B cell (primary cell): ENCODE measurements around the gene MTRF1. TPM values are rescaled to one million over a fixed set of nuclear protein-coding genes. Genes with fewer than 3 reads are reported as not detected.

ENCODE experiments used
- ATAC-seq: fragments of 200-7000 bp; cut with Tn5 transposase; one replicate; pipeline ENCODE4 v1.10.0; 2021; ENCODE audit warnings: low read depth, mild to moderate bottlenecking, moderate number of reproducible peaks, moderate library complexity
- CTCF ChIA-PET: fragments of 350-600 bp; sonication (Branson Sonifier 250); formaldehyde crosslinking; loops from one replicate; lab custom pipeline; 2021; ENCODE audit warnings: antibody characterized with exemption, inconsistent platforms; lab: Charles Lee
- POLR2A ChIA-PET: fragments of 350-600 bp; sonication (Branson Sonifier 250); formaldehyde crosslinking; loops from one replicate; lab custom pipeline; 2021; ENCODE audit warnings: antibody characterized with exemption; lab: Charles Lee
- DNase-seq: peaks from one replicate; pipeline ENCODE4 v3.0.0; 2013
- H2AFZ ChIP-seq: 2 replicates; pipeline ENCODE4 v1.6.1; 2012; ENCODE audit warnings: mild to moderate bottlenecking, low read depth, low read length; ENCODE audit not compliant: insufficient read depth, poor library complexity, severe bottlenecking
- H3K27ac ChIP-seq, 2 donors: 1 replicate in 1 of 2; 2 replicates in 1 of 2; pipeline ENCODE4 v1.5.1; 2012 to 2013; ENCODE audit warnings: low read length in 2 of 2, mild to moderate bottlenecking in 2 of 2, moderate library complexity in 1 of 2
- H3K27me3 ChIP-seq, 4 experiments: fragments of 200-600 bp in 1 of 4; sonication (generic) in 1 of 4; replicated peaks in 1 of 4; 1 replicate in 2 of 4; 2 replicates in 2 of 4; pipeline versions ENCODE4 v1.6.1 to v1.7.0; 2013 to 2016; ENCODE audit warnings: low read length in 3 of 4, mild to moderate bottlenecking in 2 of 4, mixed read lengths in 1 of 4, moderate library complexity in 1 of 4; ENCODE audit not compliant: insufficient read depth in 4 of 4, control insufficient read depth in 3 of 4; ENCODE audit errors: control extremely low read depth in 1 of 4
- H3K36me3 ChIP-seq, 2 experiments: replicated peaks in 1 of 2; 1 replicate in 1 of 2; 2 replicates in 1 of 2; pipeline versions ENCODE4 v1.6.1 to v1.7.1; 2013; ENCODE audit warnings: low read length in 1 of 2; ENCODE audit not compliant: insufficient read depth in 2 of 2, control insufficient read depth in 1 of 2; ENCODE audit errors: control extremely low read depth in 1 of 2, extremely low read depth in 1 of 2
- H3K4me1 ChIP-seq, 2 donors: fragments of 200-600 bp in 1 of 2; sonication (generic) in 1 of 2; 1 replicate in 1 of 2; 2 replicates in 1 of 2; pipeline versions ENCODE4 v1.5.1 to v1.6.1; 2013 to 2017; ENCODE audit warnings: low read length in 2 of 2; ENCODE audit not compliant: control insufficient read depth in 2 of 2, insufficient read depth in 2 of 2
- H3K4me2 ChIP-seq: replicated peaks from 2 replicates; pipeline ENCODE3; 2012; ENCODE audit warnings: mild to moderate bottlenecking, low read depth, low read length; ENCODE audit not compliant: poor library complexity, severe bottlenecking
- H3K4me3 ChIP-seq, 5 experiments: fragments of 200-600 bp in 1 of 5; sonication (generic) in 1 of 5; 1 replicate in 3 of 5; 2 replicates in 2 of 5; pipeline versions ENCODE4 v1.5.1 to v1.7.0; 2011 to 2016; ENCODE audit warnings: low read length in 4 of 5, mild to moderate bottlenecking in 4 of 5, low read depth in 2 of 5, control low read depth in 1 of 5, moderate library complexity in 1 of 5; ENCODE audit not compliant: insufficient read depth in 1 of 5; ENCODE audit errors: control extremely low read depth in 1 of 5, extremely low read depth in 1 of 5
- H3K79me2 ChIP-seq: fragments of 200-600 bp; sonication (generic); one replicate; pipeline ENCODE4 v1.6.0; 2016; ENCODE audit warnings: low read length; ENCODE audit not compliant: control insufficient read depth, insufficient read depth
- H3K9ac ChIP-seq: fragments of 200-600 bp; sonication (generic); 2 replicates; pipeline ENCODE4 v1.6.1; 2017; ENCODE audit warnings: mild to moderate bottlenecking, low read length, moderate library complexity
- H3K9me3 ChIP-seq, 3 donors: one replicate each; pipeline versions ENCODE4 v1.6.1 to v1.7.1; 2013; ENCODE audit warnings: low read length in 2 of 3; ENCODE audit not compliant: control insufficient read depth in 2 of 3, insufficient read depth in 1 of 3; ENCODE audit errors: control extremely low read depth in 1 of 3
- H4K20me1 ChIP-seq: 2 replicates; pipeline ENCODE4 v1.6.0; 2012; ENCODE audit warnings: mild to moderate bottlenecking, low read length; ENCODE audit not compliant: insufficient read depth, control insufficient read depth, poor library complexity, severe bottlenecking
- H3K27ac Mint-ChIP-seq: one replicate; pipeline ENCODE4 v1.8.0; 2021; ENCODE audit warnings: mixed read lengths
- H3K27me3 Mint-ChIP-seq: one replicate; pipeline ENCODE4 v1.8.0; 2021; ENCODE audit warnings: mixed read lengths
- H3K4me1 Mint-ChIP-seq: one replicate; pipeline ENCODE4 v1.8.0; 2021; ENCODE audit warnings: mixed read lengths
- H3K4me3 Mint-ChIP-seq: one replicate; pipeline ENCODE4 v1.8.0; 2021; ENCODE audit warnings: mixed read lengths
- H3K9me3 Mint-ChIP-seq: one replicate; pipeline ENCODE4 v1.8.0; 2022; ENCODE audit warnings: mixed read lengths; ENCODE audit not compliant: insufficient read depth
- EZH2 ChIP-seq: IDR thresholded peaks from 2 replicates; pipeline ENCODE4 v1.6.1; 2012; ENCODE audit warnings: borderline replicate concordance, low read depth, mild to moderate bottlenecking, moderate library complexity, low read length; ENCODE audit not compliant: insufficient read depth, poor library complexity, severe bottlenecking
- WGBS: methylation state at CpG from one replicate; pipeline ENCODE4 v1.1.5; 2013; ENCODE audit warnings: missing lambda C conversion rate; ENCODE audit not compliant: insufficient coverage; 5-methylcytosine and 5-hydroxymethylcytosine counted together
- intact Hi-C: fragments of 100-400 bp; cut with micrococcal nuclease; formaldehyde crosslinking; loops from one replicate; pipeline ENCODE4 v1.10.0; 2022
- polyA plus RNA-seq: library from polyadenylated mRNA; depleted of rRNA; stranded (reverse); fragments of >200 nt; gene quantifications from 2 replicates; pipeline ENCODE4 v1.2.3, GENCODE V29; 2012
- total RNA-seq, 2 donors: library from RNA; stranded (reverse); fragments of 120-200 nt in 1 of 2; gene quantifications; 1 replicate in 1 of 2; 2 replicates in 1 of 2; pipeline versions ENCODE4 v1.2.3 to v1.2.4, GENCODE V29; 2013 to 2022
- TF ChIP-seq, protein P1 (sequence below): fragments of 200-600 bp; IDR thresholded peaks from one replicate; pipeline ENCODE4 v1.8.0; 2022; ENCODE audit warnings: antibody characterized with exemption, mild to moderate bottlenecking

MTRF1 gene
- total and polyA plus RNA-seq, 2 donors (not counting 1 experiment from before 2014, with no cell fraction given): 24.4 to 36.0 TPM

DNA sequence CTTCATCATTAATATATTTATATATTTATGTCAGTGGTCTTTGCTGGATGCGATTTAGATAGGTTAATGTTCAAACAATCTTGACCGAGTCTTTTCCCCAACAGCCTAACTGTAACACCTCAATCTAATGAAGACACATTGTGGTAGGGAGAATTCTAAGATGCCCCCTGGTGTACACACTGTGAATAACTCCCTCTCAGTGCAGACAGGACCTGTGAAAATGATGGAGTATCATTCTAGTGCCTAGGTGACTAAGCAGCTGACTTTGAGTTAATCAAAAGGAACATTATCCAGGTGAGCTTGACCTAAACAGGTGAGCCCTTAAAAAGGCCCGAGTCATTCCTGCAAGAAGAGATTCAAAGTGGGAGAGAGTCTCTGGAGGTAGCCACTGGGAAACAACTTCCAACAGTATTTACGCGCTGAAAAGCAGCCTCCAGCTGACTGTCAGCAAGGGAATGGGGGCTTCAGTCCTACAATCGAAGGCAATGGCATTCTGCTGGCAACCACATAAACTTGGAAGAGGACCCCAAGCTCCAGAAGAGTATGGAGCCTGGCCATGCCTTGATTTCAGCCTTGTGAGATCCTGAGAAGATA lies 41.0 kb downstream of the MTRF1 start:
- ChIA-PET POLR2A (no interaction called here), CTCF (interaction anchor here (0.6 to 4.1 kb wide), 23 partner anchors 9 to 247 kb away, joined by 3 to 71 read pairs (median 3); no protein-coding TSS in a partner anchor)
- Histone ChIP-seq H3K36me3 (peaks cover 0 to 5% of the 10 kb centered on the region in 2 experiments), H3K27me3 (no peaks in the 10 kb centered on the region), H2AFZ (no peak overlapping the region), H3K27ac (no peak overlapping the region), H3K4me1 (peaks cover 0 to 6% of the 10 kb centered on the region in 2 donors), H3K9ac (no peak overlapping the region), H3K79me2 (no peaks in the 10 kb centered on the region), H3K4me2 (no peak overlapping the region), H3K4me3 (no peak overlapping the region), H4K20me1 (no peaks in the 10 kb centered on the region), H3K9me3 (no peaks in the 10 kb centered on the region)
- WGBS: 81% methylated on average over 4 of the region's 6 CpGs
- ATAC-seq (peak; percentile 99), DNase-seq (peak; percentile 78)
- Mint-ChIP-seq H3K4me1 (peaks cover 3% of the 10 kb centered on the region), H3K4me3 (no peak overlapping the region), H3K9me3 (no peaks in the 10 kb centered on the region), H3K27ac (no peak overlapping the region), H3K27me3 (no peaks in the 10 kb centered on the region)
- intact Hi-C loops: loop anchor here (1.0 to 5.0 kb wide), 5 partner anchors 23 to 147 kb away; partner anchors contain the start of genes KBTBD6 and KBTBD7
- no peak for TF ChIP-seq EZH2
- TF ChIP-seq, protein P1, sequence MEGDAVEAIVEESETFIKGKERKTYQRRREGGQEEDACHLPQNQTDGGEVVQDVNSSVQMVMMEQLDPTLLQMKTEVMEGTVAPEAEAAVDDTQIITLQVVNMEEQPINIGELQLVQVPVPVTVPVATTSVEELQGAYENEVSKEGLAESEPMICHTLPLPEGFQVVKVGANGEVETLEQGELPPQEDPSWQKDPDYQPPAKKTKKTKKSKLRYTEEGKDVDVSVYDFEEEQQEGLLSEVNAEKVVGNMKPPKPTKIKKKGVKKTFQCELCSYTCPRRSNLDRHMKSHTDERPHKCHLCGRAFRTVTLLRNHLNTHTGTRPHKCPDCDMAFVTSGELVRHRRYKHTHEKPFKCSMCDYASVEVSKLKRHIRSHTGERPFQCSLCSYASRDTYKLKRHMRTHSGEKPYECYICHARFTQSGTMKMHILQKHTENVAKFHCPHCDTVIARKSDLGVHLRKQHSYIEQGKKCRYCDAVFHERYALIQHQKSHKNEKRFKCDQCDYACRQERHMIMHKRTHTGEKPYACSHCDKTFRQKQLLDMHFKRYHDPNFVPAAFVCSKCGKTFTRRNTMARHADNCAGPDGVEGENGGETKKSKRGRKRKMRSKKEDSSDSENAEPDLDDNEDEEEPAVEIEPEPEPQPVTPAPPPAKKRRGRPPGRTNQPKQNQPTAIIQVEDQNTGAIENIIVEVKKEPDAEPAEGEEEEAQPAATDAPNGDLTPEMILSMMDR: peak; percentile 85

DNA sequence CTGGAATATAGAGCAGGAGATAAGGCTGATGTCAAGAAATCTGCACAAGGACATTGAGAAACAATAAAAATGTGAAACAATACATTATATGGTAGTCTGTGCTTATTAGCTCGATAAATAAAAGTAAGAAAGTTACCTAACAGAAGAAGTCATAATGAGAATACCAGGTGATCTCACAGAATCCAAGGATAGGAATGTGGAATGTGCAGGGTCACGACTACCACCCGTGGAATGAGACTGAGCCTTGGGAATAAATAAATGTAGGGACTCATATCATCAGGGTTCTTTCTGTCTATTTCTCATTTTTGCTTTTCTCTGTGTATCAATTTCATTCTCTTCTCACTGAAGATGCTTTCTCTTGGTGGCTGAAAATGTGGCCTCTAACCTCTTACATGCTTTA lies 43.0 kb downstream of the MTRF1 start:
- Histone ChIP-seq H3K9ac (no peak overlapping the region), H4K20me1 (no peaks in the 10 kb centered on the region), H3K4me3 (no peak overlapping the region), H3K36me3 (no peaks in the 10 kb centered on the region), H3K79me2 (no peaks in the 10 kb centered on the region), H3K9me3 (no peaks in the 10 kb centered on the region), H3K27ac (no peak overlapping the region), H2AFZ (no peak overlapping the region), H3K4me2 (no peak overlapping the region), H3K27me3 (no peaks in the 10 kb centered on the region), H3K4me1 (peaks cover 0 to 6% of the 10 kb centered on the region in 2 donors)
- Mint-ChIP-seq H3K9me3 (no peaks in the 10 kb centered on the region), H3K4me3 (no peak overlapping the region), H3K27me3 (no peaks in the 10 kb centered on the region), H3K4me1 (peaks cover 3% of the 10 kb centered on the region), H3K27ac (no peak overlapping the region)
- intact Hi-C loops: loop anchor here (5.0 kb wide), 1 partner anchor 38 kb away; no protein-coding TSS in a partner anchor
- CTCF ChIA-PET: interaction anchor here (1.5 to 4.1 kb wide), 9 partner anchors 13 to 201 kb away, joined by 3 to 71 read pairs (median 6); partner anchors contain the start of gene ELF1
- ATAC-seq (no peak), DNase-seq (no peak)
- TF ChIP-seq, protein P1: no peak
- no peak for TF ChIP-seq EZH2
- POLR2A ChIA-PET: no interaction called here
- WGBS: no CpG with 5 or more reads among the region's 3 CpGs
